Endodermal cell (in vitro differentiated cells): Measurements from ENCODE around the gene HMCES. TPM values are rescaled to one million over a fixed set of nuclear protein-coding genes. Genes with fewer than 3 reads are reported as not detected.

Experiments
- DNase-seq: peaks from one replicate; pipeline ENCODE4 v3.0.0-alpha.2; 2017
- H3K27ac ChIP-seq: 2 replicates; pipeline ENCODE4 v1.5.1; 2013; ENCODE audit warnings: mild to moderate bottlenecking, low read depth, low read length, moderate library complexity
- H3K27me3 ChIP-seq: 2 replicates; pipeline ENCODE4 v1.6.1; 2013; ENCODE audit warnings: mild to moderate bottlenecking, low read length, moderate library complexity; ENCODE audit not compliant: insufficient read depth, control insufficient read depth, poor library complexity, severe bottlenecking
- H3K36me3 ChIP-seq: 2 replicates; pipeline ENCODE4 v1.7.0; 2013; ENCODE audit warnings: mild to moderate bottlenecking, low read length, moderate library complexity; ENCODE audit not compliant: control insufficient read depth, insufficient read depth
- H3K4me1 ChIP-seq: one replicate; pipeline ENCODE4 v1.7.0; 2013; ENCODE audit warnings: low read length; ENCODE audit not compliant: control insufficient read depth, insufficient read depth
- H3K4me3 ChIP-seq: 2 replicates; pipeline ENCODE4 v1.5.1; 2013; ENCODE audit warnings: mild to moderate bottlenecking, low read length, moderate library complexity
- H3K9ac ChIP-seq: 2 replicates; pipeline ENCODE4 v1.6.1; 2013; ENCODE audit warnings: mild to moderate bottlenecking, low read length, moderate library complexity; ENCODE audit not compliant: poor library complexity, severe bottlenecking; ENCODE audit errors: extremely low read depth
- H3K9me3 ChIP-seq: 2 replicates; pipeline ENCODE4 v1.6.1; 2013; ENCODE audit warnings: mild to moderate bottlenecking, low read length, moderate library complexity; ENCODE audit not compliant: control insufficient read depth
- H3K27ac Mint-ChIP-seq: 2 replicates; pipeline ENCODE4 v1.8.0; 2020; ENCODE audit warnings: mixed read lengths
- H3K27me3 Mint-ChIP-seq: 2 replicates; pipeline ENCODE4 v1.8.0; 2021; ENCODE audit warnings: mild to moderate bottlenecking, mixed read lengths; ENCODE audit not compliant: insufficient read depth
- H3K36me3 Mint-ChIP-seq: 2 replicates; pipeline ENCODE4 v1.8.0; 2020; ENCODE audit warnings: low read depth, mixed read lengths
- H3K4me1 Mint-ChIP-seq: 2 replicates; pipeline ENCODE4 v1.8.0; 2020; ENCODE audit warnings: mixed read lengths
- H3K4me3 Mint-ChIP-seq: 2 replicates; pipeline ENCODE4 v1.8.0; 2020; ENCODE audit warnings: mild to moderate bottlenecking, moderate library complexity, mixed read lengths
- H3K9me3 Mint-ChIP-seq: 2 replicates; pipeline ENCODE4 v1.8.0; 2020; ENCODE audit warnings: mild to moderate bottlenecking, mixed read lengths
- CTCF ChIP-seq: fragments of 200-600 bp; sonication (generic); conservative IDR thresholded peaks from 2 replicates; pipeline ENCODE4 v1.5.0; 2021; ENCODE audit warnings: antibody characterized with exemption, mild to moderate bottlenecking
- WGBS, 2 experiments: methylation state at CpG; one replicate each; pipeline versions ENCODE4 v1.1.5 to v1.1.7; 2013; ENCODE audit warnings: missing lambda C conversion rate in 2 of 2, mixed read lengths in 1 of 2; ENCODE audit not compliant: insufficient coverage in 1 of 2, insufficient read length in 1 of 2; 5-methylcytosine and 5-hydroxymethylcytosine counted together
- total RNA-seq, 2 donors: library from RNA; stranded (reverse); fragmentation: NEBNext Ultra II Directional in 1 of 2; extraction: Animal tissue kit (Norgen Biotek cat#: 25700) in 1 of 2; gene quantifications; 2 replicates in 1 of 2; 3 replicates in 1 of 2; pipeline ENCODE4 v1.2.1, GENCODE V29; 2021

Gene HMCES
- total RNA-seq, 2 donors from 2014 or later: 42.9 to 46.9 TPM

DNA sequence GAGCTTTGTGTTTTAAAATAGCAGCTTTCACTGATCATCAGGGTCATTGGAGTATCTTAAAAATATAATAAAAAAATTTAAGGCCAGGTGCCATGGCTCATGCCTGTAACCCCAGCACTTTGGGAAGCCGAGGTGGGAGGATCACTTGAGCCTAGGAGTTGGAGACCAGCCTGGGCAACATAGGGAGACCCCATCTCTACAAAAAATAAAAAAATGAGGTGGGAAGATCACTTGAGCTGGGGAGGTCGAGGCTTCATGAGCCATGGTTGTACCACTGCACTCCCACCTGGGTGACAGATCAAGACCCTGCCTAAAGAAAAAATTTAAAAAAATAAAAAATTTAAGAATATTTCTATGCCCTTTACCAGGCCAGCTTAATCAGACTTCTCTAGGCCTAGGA, 1.5 kb downstream of the HMCES start:
- peak overlapping the region; percentile 90 for H3K4me3 ChIP-seq
- TF ChIP-seq CTCF: no peak
- no peak for DNase-seq
- H3K4me1 Mint-ChIP-seq: peaks cover 16% of the 10 kb centered on the region
- H3K27me3 Mint-ChIP-seq: no peaks in the 10 kb centered on the region
- H3K4me1 ChIP-seq: peaks cover 10% of the 10 kb centered on the region
- H3K9ac ChIP-seq: peak overlapping the region; percentile 87
- no peaks in the 10 kb centered on the region for H3K27me3 ChIP-seq
- H3K9me3 ChIP-seq: no peaks in the 10 kb centered on the region
- no peak overlapping the region for H3K27ac ChIP-seq
- peaks cover 27% of the 10 kb centered on the region for H3K36me3 Mint-ChIP-seq
- WGBS, 2 experiments: 88 to 90% methylated on average over 2 of the region's 2 CpGs
- no peaks in the 10 kb centered on the region for H3K9me3 Mint-ChIP-seq
- H3K4me3 Mint-ChIP-seq: peak overlapping the region; percentile 93
- H3K27ac Mint-ChIP-seq: no peak overlapping the region
- peaks cover 37% of the 10 kb centered on the region for H3K36me3 ChIP-seq

DNA sequence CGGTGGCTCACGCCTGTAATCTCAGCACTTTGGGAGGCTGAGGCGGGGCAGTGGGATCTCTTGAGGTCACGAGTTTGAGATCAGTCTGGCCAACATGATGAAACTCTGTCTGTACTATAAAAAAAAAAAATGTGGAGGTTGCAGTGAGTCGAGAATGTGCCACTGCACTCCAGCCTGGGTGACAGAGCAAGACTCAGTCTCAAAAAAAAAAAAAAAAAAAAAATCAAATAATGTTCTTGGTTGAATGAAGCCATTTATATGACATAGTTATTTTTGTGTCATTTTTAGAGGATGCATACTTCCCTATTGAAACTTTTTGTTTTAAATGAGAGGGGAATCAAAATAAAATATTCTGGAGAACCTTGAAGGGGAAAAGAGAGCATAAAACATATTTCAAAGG, 3.1 kb downstream of the HMCES start:
- peaks cover 24% of the 10 kb centered on the region for H3K36me3 Mint-ChIP-seq
- H3K27ac Mint-ChIP-seq: no peak overlapping the region
- Histone ChIP-seq H3K27me3 (no peaks in the 10 kb centered on the region), H3K27ac (no peak overlapping the region), H3K4me3 (no peak overlapping the region), H3K9me3 (no peaks in the 10 kb centered on the region), H3K9ac (no peak overlapping the region), H3K4me1 (peaks cover 10% of the 10 kb centered on the region), H3K36me3 (peaks cover 34% of the 10 kb centered on the region)
- no peaks in the 10 kb centered on the region for H3K27me3 Mint-ChIP-seq
- H3K4me1 Mint-ChIP-seq: peaks cover 16% of the 10 kb centered on the region
- no peak for TF ChIP-seq CTCF
- no peaks in the 10 kb centered on the region for H3K9me3 Mint-ChIP-seq
- WGBS, 2 experiments: 92 to 96% methylated on average over 4 to 5 of the region's 5 CpGs
- no peak overlapping the region for H3K4me3 Mint-ChIP-seq
- no peak for DNase-seq

DNA sequence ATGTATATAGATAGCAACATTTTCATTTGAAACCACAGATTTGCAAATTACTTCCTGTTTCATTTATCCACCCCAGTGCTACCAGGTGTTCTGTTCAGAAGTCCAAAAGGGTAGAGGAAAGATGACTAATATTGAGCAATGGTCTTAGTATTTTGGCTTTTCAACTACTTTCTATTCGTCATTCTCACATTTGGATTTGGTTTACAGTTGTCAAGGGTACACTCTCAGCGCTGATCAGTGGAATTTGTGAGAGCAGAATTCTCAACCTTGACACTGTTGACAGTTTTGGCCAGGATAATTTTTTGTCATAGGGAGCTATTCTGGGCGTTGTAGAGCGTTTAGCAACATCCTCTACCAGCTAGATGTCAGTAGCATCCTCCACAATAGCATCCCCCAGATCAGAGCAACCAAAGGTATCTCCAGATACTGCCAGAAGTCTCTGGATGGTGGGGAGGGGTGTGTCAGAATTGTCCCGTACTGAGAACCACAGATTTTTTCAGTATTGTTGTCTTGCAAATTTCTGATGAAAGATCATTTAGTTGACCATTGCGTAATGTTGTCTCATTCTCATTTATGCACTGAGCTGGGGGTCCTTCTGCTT, 4.2 kb downstream of the HMCES start:
- H3K9me3 Mint-ChIP-seq: no peaks in the 10 kb centered on the region
- DNase-seq: no peak
- no peak overlapping the region for H3K9ac ChIP-seq
- 76 to 95% methylated on average over 4 to 6 of the region's 6 CpGs for WGBS, 2 experiments
- no peak for TF ChIP-seq CTCF
- no peaks in the 10 kb centered on the region for H3K27me3 Mint-ChIP-seq
- no peaks in the 10 kb centered on the region for H3K27me3 ChIP-seq
- peaks cover 35% of the 10 kb centered on the region for H3K36me3 ChIP-seq
- no peak overlapping the region for H3K27ac Mint-ChIP-seq
- H3K9me3 ChIP-seq: no peaks in the 10 kb centered on the region
- H3K4me3 Mint-ChIP-seq: no peak overlapping the region
- peaks cover 16% of the 10 kb centered on the region for H3K36me3 Mint-ChIP-seq
- H3K4me3 ChIP-seq: no peak overlapping the region
- H3K27ac ChIP-seq: no peak overlapping the region
- H3K4me1 Mint-ChIP-seq: peaks cover 13% of the 10 kb centered on the region
- H3K4me1 ChIP-seq: peaks cover 7% of the 10 kb centered on the region
